LNCaP clone FGC (cell line): ENCODE data around the gene ERC1.

Experiments used
- DNase-seq: peaks from one replicate; pipeline ENCODE4 v3.0.0-alpha.2; 2011; ENCODE audit warnings: low read depth
- H3K4me3 ChIP-seq: 2 replicates; pipeline ENCODE4 v1.5.1; 2011; ENCODE audit warnings: mild to moderate bottlenecking, low read depth, low read length, control low read depth
- CTCF ChIP-seq: IDR thresholded peaks from 2 replicates; pipeline ENCODE4 v1.5.1; 2012; ENCODE audit warnings: mild to moderate bottlenecking; ENCODE audit not compliant: control insufficient read depth, insufficient read depth; ENCODE audit errors: extremely low read depth

Gene ERC1

GRCh38 chr12:1466481-1467154, 475.6 kb downstream of the ERC1 start:
- DNase-seq = no peak
- no peak overlapping the region for H3K4me3 ChIP-seq
- no peak for TF ChIP-seq CTCF

GRCh38 chr12:1467710-1468109, 476.7 kb downstream of the ERC1 start:
- no peak for TF ChIP-seq CTCF
- no peak for DNase-seq
- H3K4me3 ChIP-seq = no peak overlapping the region

- no peak for DNase-seq
- H3K4me3 ChIP-seq = no peak overlapping the region
- TF ChIP-seq CTCF = no peak
Measured at GRCh38 chr12:1469070-1469469, 478.0 kb downstream of the ERC1 start.

GRCh38 chr12:1470051-1470450, 479.0 kb downstream of the ERC1 start:
- no peak for DNase-seq
- no peak overlapping the region for H3K4me3 ChIP-seq
- no peak for TF ChIP-seq CTCF

GRCh38 chr12:1471224-1471623, 480.2 kb downstream of the ERC1 start:
- no peak for DNase-seq
- no peak overlapping the region for H3K4me3 ChIP-seq
- no peak for TF ChIP-seq CTCF

GRCh38 chr12:1473418-1473817, 482.4 kb downstream of the ERC1 start:
- no peak overlapping the region for H3K4me3 ChIP-seq
- no peak for TF ChIP-seq CTCF
- DNase-seq = no peak

- DNase-seq = no peak
- no peak for TF ChIP-seq CTCF
- H3K4me3 ChIP-seq = no peak overlapping the region
Measured at GRCh38 chr12:1474041-1474573, 483.1 kb downstream of the ERC1 start.
